Measurements from ENCODE around the gene SCFD2.
"Not testable (repeated sequence)": the region's sequence is repeated elsewhere in the genome, so short reads cannot be mapped to it uniquely, and the experiment has no call there.

SCFD2 gene

GRCh38 chr4:53139256-53139655 lies 226.6 kb downstream of the SCFD2 start:
- DNase-seq (ENCODE audit: low read depth): not testable (repeated sequence)

- DNase-seq (ENCODE audit: low read depth): no peak
Observed at GRCh38 chr4:53137468-53137867, 228.4 kb downstream of the SCFD2 start.

- DNase-seq (ENCODE audit: low read depth): no peak
Observed at GRCh38 chr4:53136954-53137353, 228.9 kb downstream of the SCFD2 start.

- no peak for DNase-seq (ENCODE audit: low read depth)
Observed at GRCh38 chr4:53132132-53132891, 233.5 kb downstream of the SCFD2 start.

- DNase-seq (ENCODE audit: low read depth): no peak
Observed at GRCh38 chr4:53131562-53131925, 234.3 kb downstream of the SCFD2 start.

GRCh38 chr4:53130896-53131561 lies 234.8 kb downstream of the SCFD2 start:
- DNase-seq (ENCODE audit: low read depth): no peak

- no peak for DNase-seq (ENCODE audit: low read depth)
Observed at GRCh38 chr4:53128706-53129357, 237.0 kb downstream of the SCFD2 start.

- DNase-seq (ENCODE audit: low read depth): no peak
Observed at GRCh38 chr4:53128231-53128630, 237.6 kb downstream of the SCFD2 start.

- no peak for DNase-seq (ENCODE audit: low read depth)
Observed at GRCh38 chr4:53127365-53127764, 238.5 kb downstream of the SCFD2 start.

GRCh38 chr4:53126099-53126498 lies 239.8 kb downstream of the SCFD2 start:
- DNase-seq (ENCODE audit: low read depth): no peak

GRCh38 chr4:53123819-53124218 lies 242.0 kb downstream of the SCFD2 start:
- DNase-seq (ENCODE audit: low read depth): no peak

GRCh38 chr4:53123171-53123570 lies 242.7 kb downstream of the SCFD2 start:
- DNase-seq (ENCODE audit: low read depth): no peak

GRCh38 chr4:53122280-53123116 lies 243.4 kb downstream of the SCFD2 start:
- no peak for DNase-seq (ENCODE audit: low read depth)

GRCh38 chr4:53121264-53121865 lies 244.5 kb downstream of the SCFD2 start:
- no peak for DNase-seq (ENCODE audit: low read depth)

- DNase-seq (ENCODE audit: low read depth): no peak
Observed at GRCh38 chr4:53120778-53121177, 245.1 kb downstream of the SCFD2 start.

- DNase-seq (ENCODE audit: low read depth): no peak
Observed at GRCh38 chr4:53119680-53120079, 246.2 kb downstream of the SCFD2 start.

GRCh38 chr4:53118676-53119075 lies 247.2 kb downstream of the SCFD2 start:
- DNase-seq (ENCODE audit: low read depth): no peak

GRCh38 chr4:53116954-53117353 lies 248.9 kb downstream of the SCFD2 start:
- DNase-seq (ENCODE audit: low read depth): no peak

- DNase-seq (ENCODE audit: low read depth): no peak
Observed at GRCh38 chr4:53113431-53114225, 252.2 kb downstream of the SCFD2 start.

- DNase-seq (ENCODE audit: low read depth): no peak
Observed at GRCh38 chr4:53105313-53105712, 260.5 kb downstream of the SCFD2 start.

GRCh38 chr4:53103481-53103880 lies 262.4 kb downstream of the SCFD2 start:
- no peak for DNase-seq (ENCODE audit: low read depth)

All from CMK (cell line).